Measurements from ENCODE around the gene PDRG1.

Gene PDRG1

DNA sequence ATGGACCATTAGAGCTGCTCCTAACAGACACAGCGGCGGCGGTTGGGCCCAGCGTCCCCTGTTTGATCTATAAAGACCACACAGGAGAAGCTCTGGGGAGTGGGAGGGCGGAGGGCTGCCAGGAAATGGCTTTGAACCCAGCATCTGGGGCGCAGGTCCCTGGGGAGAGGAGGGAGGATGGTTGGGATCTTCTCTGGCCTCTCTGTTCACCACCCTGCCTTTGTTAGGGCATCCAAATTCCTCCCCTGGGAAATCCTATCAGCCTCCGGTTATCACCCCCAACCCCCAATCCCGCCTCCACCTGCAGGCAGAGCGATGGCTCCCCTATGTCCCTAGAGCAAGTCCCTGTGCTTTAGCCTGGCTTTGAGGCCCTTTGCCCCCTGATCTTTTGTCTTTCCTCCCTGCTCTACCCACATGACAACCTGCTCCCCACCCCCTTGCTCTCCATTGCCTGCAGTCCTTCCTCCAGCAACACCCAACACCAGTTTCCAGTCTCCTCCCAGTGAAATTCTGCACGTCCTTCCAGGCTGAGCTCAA lies 23.2 kb upstream of the PDRG1 start:
- no peak overlapping the region for H3K4me3 Mint-ChIP-seq
- H3K36me3 Mint-ChIP-seq (ENCODE audit: low read depth), result no peaks in the 10 kb centered on the region
- no peak for DNase-seq
- H3K9me3 Mint-ChIP-seq, result no peaks in the 10 kb centered on the region
- peaks cover 42% of the 10 kb centered on the region for H3K27me3 Mint-ChIP-seq
- H3K4me1 Mint-ChIP-seq (ENCODE audit: low read depth), result no peaks in the 10 kb centered on the region
- no peak overlapping the region for H3K27ac Mint-ChIP-seq

DNA sequence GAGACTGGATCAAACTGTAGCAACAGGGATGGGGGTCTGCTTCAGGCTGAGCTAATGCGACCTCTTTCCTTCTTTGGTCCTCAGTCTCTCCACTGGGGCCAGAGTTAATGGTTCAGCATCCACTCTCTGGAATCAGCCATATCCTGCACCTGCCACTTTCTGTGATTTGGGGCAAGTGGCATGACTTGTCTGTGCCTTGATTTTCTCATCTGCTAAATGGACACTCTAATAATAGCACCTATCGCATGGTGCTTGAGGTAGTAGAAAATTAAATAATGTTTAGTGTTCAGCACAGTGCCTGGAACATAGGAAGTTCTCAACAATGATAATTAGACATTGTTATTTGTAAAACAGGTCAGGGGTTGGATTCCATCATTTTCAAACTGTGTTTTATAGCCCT lies 22.4 kb upstream of the PDRG1 start:
- DNase-seq, result no peak
- Mint-ChIP-seq H3K27ac (no peak overlapping the region), H3K36me3 (ENCODE audit: low read depth) (no peaks in the 10 kb centered on the region), H3K4me1 (ENCODE audit: low read depth) (no peaks in the 10 kb centered on the region), H3K27me3 (peaks cover 44% of the 10 kb centered on the region), H3K4me3 (no peak overlapping the region), H3K9me3 (no peaks in the 10 kb centered on the region)

DNA sequence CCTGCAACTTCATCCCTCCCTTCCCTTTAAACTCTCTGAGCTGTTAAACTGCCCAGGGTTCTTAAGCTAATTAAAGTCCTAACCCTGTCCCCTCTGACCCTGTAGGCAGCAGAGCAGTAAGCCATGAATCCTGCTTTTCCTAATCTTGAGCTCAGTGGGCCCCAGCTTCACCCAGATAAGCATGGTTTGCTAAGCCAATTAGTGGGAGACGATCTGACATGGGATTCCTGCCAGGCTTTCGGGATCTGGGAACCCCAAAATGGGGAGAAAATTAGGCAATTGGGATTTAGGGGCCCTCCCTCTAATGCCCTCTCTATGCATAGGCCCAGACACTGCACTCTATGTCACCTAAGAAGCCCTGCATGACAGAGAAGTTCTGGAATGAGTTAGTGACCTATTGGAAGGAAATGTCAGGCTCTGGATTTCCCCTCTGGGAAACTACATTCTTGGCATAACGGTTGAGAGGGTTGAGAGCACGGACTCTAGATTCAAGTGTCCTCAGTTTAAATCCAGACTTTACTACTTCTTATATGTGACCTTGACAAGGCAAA lies 20.7 kb upstream of the PDRG1 start:
- Mint-ChIP-seq H3K27me3 (peaks cover 53% of the 10 kb centered on the region), H3K4me3 (no peak overlapping the region), H3K4me1 (ENCODE audit: low read depth) (peaks cover 3% of the 10 kb centered on the region), H3K36me3 (ENCODE audit: low read depth) (no peaks in the 10 kb centered on the region), H3K27ac (no peak overlapping the region), H3K9me3 (no peaks in the 10 kb centered on the region)
- DNase-seq, result no peak

DNA sequence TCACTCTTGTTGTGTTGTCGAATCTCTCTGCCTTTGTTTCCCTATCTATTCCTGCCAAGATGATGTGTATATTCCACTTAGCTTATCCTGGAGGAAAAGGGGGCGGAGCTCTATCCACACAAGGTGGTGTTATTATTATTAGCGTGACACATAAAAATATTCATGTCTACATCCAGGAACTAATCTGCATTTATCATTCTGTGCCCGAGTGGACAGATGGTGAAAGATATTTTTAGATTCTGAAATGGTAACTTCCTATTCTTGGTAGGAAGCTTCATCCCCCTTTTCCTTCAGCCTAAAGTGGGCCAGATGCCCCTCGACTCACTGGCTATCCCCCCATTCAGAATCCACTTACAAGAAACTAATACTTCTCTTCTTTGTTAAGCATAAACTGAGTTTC lies 18.1 kb upstream of the PDRG1 start:
- Mint-ChIP-seq H3K4me3 (no peak overlapping the region), H3K9me3 (no peaks in the 10 kb centered on the region), H3K4me1 (ENCODE audit: low read depth) (peaks cover 5% of the 10 kb centered on the region), H3K36me3 (ENCODE audit: low read depth) (no peaks in the 10 kb centered on the region), H3K27ac (no peak overlapping the region), H3K27me3 (peaks cover 64% of the 10 kb centered on the region)
- DNase-seq, result no peak

DNA sequence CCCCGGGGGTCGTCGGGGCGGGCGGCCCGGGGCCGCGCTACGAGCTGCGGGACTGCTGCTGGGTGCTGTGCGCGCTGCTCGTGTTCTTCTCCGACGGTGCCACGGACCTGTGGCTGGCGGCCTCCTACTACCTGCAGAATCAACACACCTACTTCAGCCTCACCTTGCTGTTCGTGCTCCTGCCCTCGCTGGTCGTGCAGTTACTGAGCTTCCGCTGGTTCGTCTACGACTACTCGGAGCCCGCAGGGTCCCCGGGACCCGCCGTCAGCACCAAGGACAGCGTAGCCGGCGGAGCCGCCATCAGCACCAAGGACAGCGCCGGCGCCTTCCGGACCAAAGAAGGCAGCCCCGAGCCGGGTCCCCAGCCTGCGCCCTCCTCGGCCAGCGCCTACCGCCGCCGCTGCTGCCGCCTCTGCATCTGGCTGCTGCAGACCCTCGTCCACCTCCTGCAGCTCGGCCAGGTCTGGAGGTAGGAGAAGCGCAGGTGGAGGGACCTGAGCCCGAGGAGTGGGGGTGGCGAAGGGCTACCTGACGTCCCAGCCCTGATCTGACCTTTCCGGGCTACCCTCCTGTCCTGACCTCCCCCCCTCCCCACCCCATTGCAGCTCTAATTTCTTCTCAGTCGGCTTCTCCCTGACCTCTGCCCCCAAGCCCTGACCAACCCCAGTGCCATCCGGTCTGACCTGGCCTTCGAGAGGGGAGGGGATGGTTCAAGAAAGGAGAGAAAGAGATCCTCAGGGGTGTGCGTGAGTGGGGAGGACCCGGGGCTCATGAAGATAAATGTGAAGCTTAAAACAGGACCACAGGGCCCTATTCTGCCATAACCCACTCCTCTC lies 16.7 kb upstream of the PDRG1 start:
- Mint-ChIP-seq H3K36me3 (ENCODE audit: low read depth) (no peaks in the 10 kb centered on the region), H3K27ac (no peak overlapping the region), H3K4me1 (ENCODE audit: low read depth) (peaks cover 5% of the 10 kb centered on the region), H3K4me3 (peak overlapping the region; percentile 79), H3K9me3 (no peaks in the 10 kb centered on the region), H3K27me3 (peaks cover 72% of the 10 kb centered on the region)
- peak; percentile 90 for DNase-seq

DNA sequence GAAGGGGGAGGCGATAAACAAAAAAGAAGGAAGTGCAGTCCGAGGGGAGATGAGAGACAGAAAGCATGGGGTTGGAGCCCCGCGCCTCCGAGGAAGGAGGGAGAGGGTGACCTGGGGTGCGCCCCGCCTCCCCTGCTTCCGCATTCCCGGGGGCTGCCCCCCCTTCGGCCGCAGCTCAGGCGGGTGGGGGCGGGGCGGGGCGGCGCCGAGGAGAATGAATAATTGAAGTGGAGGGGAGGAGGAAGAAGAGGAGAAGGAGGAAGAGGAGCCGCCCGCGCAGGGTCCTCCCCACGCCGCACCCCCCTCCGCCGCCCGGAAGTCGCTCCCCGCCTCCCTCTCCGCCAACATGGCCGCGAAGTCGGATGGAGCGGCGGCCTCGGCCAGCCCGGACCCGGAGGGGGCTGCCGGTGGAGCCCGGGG lies 16.0 kb upstream of the PDRG1 start, which contains the start of gene XKR7:
Gene XKR7 (plus strand): TSS at position 322 of the 420 bp plus-strand sequence. CDS start 25 bp downstream, at position 347.
- Mint-ChIP-seq H3K27me3 (peaks cover 71% of the 10 kb centered on the region), H3K36me3 (ENCODE audit: low read depth) (no peaks in the 10 kb centered on the region), H3K4me1 (ENCODE audit: low read depth) (peaks cover 5% of the 10 kb centered on the region), H3K9me3 (no peaks in the 10 kb centered on the region), H3K4me3 (peak within 1 kb of the TSS; percentile 79), H3K27ac (no peak within 1 kb of the TSS)
- no peak for DNase-seq

DNA sequence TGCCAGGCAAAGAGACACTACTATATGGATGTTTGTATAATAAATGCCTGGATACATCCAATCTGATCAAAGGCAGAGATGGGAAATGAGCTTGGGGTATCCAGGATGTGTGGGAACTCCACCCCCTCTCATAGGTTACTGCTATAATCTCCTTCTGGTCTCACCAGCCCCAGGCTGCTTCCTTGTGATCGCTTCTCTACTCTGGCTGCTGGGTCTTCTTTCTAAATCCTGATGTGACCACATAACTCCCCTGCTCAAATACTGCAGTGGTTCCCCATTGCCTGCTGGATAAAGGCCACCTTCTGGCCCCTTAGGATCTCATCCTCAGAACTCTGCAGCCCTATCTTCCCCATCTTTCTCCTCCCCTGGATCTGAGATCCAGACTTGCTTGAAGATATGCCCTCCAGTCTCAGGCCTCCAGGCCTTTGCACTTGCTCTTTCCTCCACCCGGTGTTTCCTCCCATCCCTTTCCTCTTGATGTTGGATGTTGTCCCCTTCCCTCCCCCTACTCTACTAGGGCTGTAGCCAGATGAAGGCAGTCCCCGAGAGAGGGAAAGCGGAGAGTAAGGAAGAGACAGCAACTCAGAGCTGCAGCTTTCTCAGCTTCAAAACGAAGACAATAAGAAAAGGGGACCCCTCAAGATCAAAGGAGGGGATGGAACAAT lies 15.3 kb upstream of the PDRG1 start:
- Mint-ChIP-seq H3K4me3 (peak overlapping the region; percentile 42), H3K27ac (no peak overlapping the region), H3K27me3 (peaks cover 71% of the 10 kb centered on the region), H3K36me3 (ENCODE audit: low read depth) (no peaks in the 10 kb centered on the region), H3K9me3 (no peaks in the 10 kb centered on the region), H3K4me1 (ENCODE audit: low read depth) (peaks cover 5% of the 10 kb centered on the region)
- DNase-seq, result no peak

DNA sequence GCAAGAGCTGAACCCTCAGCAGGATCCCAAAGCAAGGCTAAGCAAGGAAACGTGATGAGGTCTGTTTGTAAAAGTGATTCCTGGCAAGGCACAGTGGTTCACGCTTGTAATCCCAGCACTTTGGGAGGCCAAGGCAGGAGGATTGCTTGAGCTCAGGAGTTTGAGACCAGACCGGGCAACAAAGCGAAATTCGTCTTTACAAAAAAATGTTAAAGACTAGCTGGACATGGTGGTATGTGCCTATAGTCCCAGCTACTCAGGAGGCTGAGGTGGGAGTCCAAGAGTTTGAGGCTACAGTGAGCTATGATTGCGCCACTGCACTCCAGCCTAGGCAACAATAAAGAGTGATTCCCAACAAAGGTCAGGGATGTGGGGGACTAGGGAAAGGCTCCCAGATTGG lies 12.0 kb upstream of the PDRG1 start:
- H3K4me1 Mint-ChIP-seq (ENCODE audit: low read depth), result peaks cover 5% of the 10 kb centered on the region
- no peak for DNase-seq
- H3K9me3 Mint-ChIP-seq, result no peaks in the 10 kb centered on the region
- peaks cover 66% of the 10 kb centered on the region for H3K27me3 Mint-ChIP-seq
- H3K27ac Mint-ChIP-seq, result no peak overlapping the region
- H3K36me3 Mint-ChIP-seq (ENCODE audit: low read depth), result no peaks in the 10 kb centered on the region
- H3K4me3 Mint-ChIP-seq, result no peak overlapping the region

DNA sequence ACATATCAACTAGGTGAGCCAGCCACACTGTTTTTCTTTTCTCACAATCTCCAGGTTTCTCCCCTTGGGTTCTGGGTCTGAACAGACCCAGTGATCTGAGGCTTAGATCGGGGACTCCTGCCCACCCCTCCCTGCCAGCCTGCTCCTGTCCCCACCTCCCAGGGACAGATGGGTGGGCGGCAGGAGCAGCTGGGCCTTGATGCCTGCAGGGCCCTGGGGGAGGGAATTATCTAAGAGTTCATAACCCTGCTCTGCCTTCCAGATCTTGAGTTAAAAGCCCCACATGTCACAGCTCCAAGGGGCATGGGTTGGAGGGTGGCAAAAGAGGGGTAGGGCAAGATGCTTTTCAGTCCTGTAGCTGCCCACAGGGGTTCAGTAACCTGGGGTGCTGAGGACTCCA lies 10.9 kb upstream of the PDRG1 start:
- Mint-ChIP-seq H3K27me3 (peaks cover 64% of the 10 kb centered on the region), H3K27ac (no peak overlapping the region), H3K4me1 (ENCODE audit: low read depth) (peaks cover 3% of the 10 kb centered on the region), H3K36me3 (ENCODE audit: low read depth) (no peaks in the 10 kb centered on the region), H3K4me3 (no peak overlapping the region), H3K9me3 (no peaks in the 10 kb centered on the region)
- DNase-seq, result no peak

DNA sequence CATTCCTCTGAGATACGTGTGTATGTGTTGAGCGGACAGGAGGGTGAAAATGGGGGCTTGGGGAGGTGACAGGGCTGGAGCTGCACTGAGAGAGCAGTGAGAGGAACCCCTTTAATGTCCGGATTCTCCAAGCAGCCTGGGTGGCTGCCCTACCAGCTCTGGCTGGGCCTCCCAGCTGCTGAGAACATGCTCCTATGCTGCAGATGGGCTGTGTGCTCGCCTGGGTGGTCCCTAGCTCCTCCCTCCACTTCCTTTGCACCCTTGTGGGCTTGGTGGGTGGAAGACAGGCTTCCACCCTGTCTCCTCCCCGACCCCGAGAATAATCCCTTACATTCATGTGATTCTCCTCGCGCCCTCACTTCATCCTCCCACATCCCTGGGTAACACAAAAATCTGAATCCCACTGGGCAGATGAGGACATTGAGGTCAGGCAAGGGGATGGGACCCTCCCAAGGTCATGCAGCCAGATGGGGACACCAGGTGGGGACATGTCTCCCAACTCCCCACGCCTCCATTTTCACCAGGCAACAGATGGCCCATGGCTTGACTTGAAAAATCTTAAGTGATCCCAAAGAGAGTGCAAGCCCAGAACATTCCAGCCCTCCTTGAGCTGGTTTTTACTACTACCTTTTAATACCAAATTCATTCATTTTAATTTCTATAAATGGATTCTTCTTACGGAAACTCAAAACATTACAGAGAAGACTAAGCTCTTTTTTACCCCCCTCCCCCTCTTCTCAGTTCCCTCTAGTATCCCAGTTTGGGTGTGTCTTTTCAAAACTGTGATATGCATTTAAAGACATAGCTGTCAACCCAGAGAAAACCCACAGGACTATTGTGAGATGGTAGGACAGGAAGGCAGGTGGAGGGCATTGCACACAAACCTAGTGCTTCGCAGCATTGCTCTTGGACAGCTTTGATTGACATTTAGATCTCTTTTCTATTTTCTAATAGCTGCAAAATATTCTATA lies 5.0 kb upstream of the PDRG1 start:
- peaks cover under 1% of the 10 kb centered on the region for H3K36me3 Mint-ChIP-seq (ENCODE audit: low read depth)
- no peaks in the 10 kb centered on the region for H3K9me3 Mint-ChIP-seq
- peaks cover 4% of the 10 kb centered on the region for H3K4me1 Mint-ChIP-seq (ENCODE audit: low read depth)
- H3K4me3 Mint-ChIP-seq, result no peak overlapping the region
- H3K27ac Mint-ChIP-seq, result no peak overlapping the region
- DNase-seq, result no peak
- peaks cover 32% of the 10 kb centered on the region for H3K27me3 Mint-ChIP-seq

DNA sequence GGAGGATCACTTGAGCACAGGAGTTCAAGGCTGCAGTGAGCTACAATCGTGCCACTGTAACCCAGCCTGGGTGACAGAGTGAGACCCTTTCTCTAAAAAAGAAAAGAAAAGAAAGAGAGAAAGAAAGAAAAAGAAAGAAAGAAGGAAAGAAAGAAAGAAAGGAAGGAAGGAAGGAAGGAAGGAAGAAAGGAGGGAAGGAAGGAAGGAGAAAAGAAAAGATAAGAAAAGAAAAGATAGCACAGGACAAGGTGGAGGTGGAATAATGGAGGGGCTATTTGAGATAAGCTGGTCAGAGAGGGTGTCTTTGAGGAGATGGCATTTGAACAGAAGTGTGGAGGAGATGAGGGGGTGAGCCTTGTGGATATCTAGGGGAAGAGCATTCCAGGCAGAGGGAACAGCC lies 2.7 kb upstream of the PDRG1 start:
- peaks cover 17% of the 10 kb centered on the region for H3K27me3 Mint-ChIP-seq
- H3K27ac Mint-ChIP-seq, result no peak overlapping the region
- H3K9me3 Mint-ChIP-seq, result no peaks in the 10 kb centered on the region

DNA sequence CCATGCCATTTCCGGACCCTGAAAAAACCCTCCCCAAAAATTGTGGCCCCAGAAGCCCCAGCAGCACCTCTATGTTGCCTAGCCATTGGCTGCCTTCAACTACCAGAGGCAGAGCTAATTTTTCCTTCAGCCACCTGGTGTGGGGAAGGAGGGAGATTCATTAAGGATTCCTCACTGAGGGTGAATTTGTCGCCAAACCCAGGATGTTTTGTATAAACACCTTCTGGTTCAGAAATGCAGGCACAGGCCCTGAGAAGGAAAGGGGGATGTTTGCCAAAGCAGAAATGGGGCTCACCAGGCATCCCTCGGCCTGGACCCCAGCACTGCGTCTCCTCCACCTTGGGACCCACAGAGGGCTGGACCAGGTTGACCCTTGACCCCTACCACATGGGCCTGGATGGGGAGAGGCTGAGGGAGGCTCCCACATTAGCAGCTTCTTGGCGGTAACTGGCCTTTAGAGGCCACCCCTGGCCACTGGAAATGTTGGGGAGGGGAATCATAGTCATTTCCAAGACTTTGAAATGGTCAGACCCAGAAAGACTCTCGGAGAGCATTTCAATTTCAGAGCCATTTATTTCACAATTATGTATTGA lies 1.8 kb upstream of the PDRG1 start:
- H3K27me3 Mint-ChIP-seq, result peaks cover 12% of the 10 kb centered on the region
- DNase-seq, result no peak
- peaks cover 30% of the 10 kb centered on the region for H3K4me1 Mint-ChIP-seq (ENCODE audit: low read depth)
- H3K27ac Mint-ChIP-seq, result no peak overlapping the region
- peaks cover 30% of the 10 kb centered on the region for H3K36me3 Mint-ChIP-seq (ENCODE audit: low read depth)
- no peaks in the 10 kb centered on the region for H3K9me3 Mint-ChIP-seq
- no peak overlapping the region for H3K4me3 Mint-ChIP-seq

More for the DNA sequence above, 2.7 kb upstream of the PDRG1 start:
- DNase-seq, result no peak
- Mint-ChIP-seq H3K36me3 (ENCODE audit: low read depth) (peaks cover 22% of the 10 kb centered on the region), H3K4me3 (no peak overlapping the region), H3K4me1 (ENCODE audit: low read depth) (peaks cover 25% of the 10 kb centered on the region)

DNA sequence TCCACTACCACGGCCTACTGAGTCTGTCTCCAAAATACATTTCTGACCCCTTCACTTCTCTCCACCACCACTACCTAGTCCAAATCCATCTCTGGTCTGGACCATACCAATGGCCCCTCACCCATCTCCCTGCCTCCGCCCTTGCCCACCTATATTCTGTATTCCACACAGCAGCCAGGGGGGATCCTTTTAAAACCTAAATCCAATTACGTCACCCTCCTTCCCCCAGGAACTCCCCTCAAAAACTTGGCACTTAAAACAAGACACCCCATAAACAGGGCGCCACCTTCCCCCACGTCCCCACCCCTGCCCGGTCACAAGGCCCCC lies 680 bp downstream of the PDRG1 start:
- H3K4me1 Mint-ChIP-seq (ENCODE audit: low read depth), result peaks cover 31% of the 10 kb centered on the region
- peaks cover 4% of the 10 kb centered on the region for H3K27me3 Mint-ChIP-seq
- H3K4me3 Mint-ChIP-seq, result peak overlapping the region; percentile 96
- H3K9me3 Mint-ChIP-seq, result no peaks in the 10 kb centered on the region
- DNase-seq, result no peak
- peak overlapping the region; percentile 98 for H3K27ac Mint-ChIP-seq
- H3K36me3 Mint-ChIP-seq (ENCODE audit: low read depth), result peaks cover 55% of the 10 kb centered on the region

All from activated T-cell treated with anti-CD3 and anti-CD28 coated beads, Interleukin-2, amount 50 U/mL, for 24 hours (primary cell).